Upper lobe of left lung (tissue), 4 donors: ENCODE results near the gene XYLT1.

Source experiments
- CTCF ChIP-seq, 6 experiments: fragments of 450-650 bp in 4 of 6; fragments of 200-600 bp in 2 of 6; sonication (generic) in 2 of 6; IDR thresholded peaks; one replicate each; pipeline ENCODE4 v1.5.1; 2016 to 2019; ENCODE audit warnings: antibody characterized with exemption in 6 of 6
- POLR2A ChIP-seq, 4 donors: fragments of 450-650 bp; IDR thresholded peaks; one replicate each; pipeline ENCODE4 v1.5.1; 2016 to 2017; ENCODE audit warnings: antibody characterized with exemption in 4 of 4, mild to moderate bottlenecking in 2 of 4

GRCh38 chr16:17452922-17453321 is 17.8 kb downstream of the XYLT1 start:
- TF ChIP-seq POLR2A (IDR thresholded peaks at IDR 0.05) (no peak), CTCF (IDR thresholded peaks at IDR 0.05) (no peak)
